Endothelial cell of umbilical vein (primary cell): ENCODE results near the gene ABR.

ENCODE experiments used
- CTCF ChIP-seq, 2 donors: IDR thresholded peaks; 1 replicate in 1 of 2; 2 replicates in 1 of 2; pipeline ENCODE4 v1.5.1; 2011; ENCODE audit warnings: low read length in 2 of 2, mild to moderate bottlenecking in 2 of 2, moderate library complexity in 2 of 2, control low read depth in 1 of 2, inconsistent platforms in 1 of 2, low read depth in 1 of 2; ENCODE audit not compliant: insufficient read depth in 1 of 2; ENCODE audit errors: extremely low read depth in 1 of 2
- EZH2 ChIP-seq: IDR thresholded peaks from 2 replicates; pipeline ENCODE4 v1.6.1; 2012; ENCODE audit warnings: borderline replicate concordance, low read depth, mild to moderate bottlenecking, moderate library complexity, low read length, inconsistent platforms; ENCODE audit not compliant: severe bottlenecking
- FOS ChIP-seq: IDR thresholded peaks from 2 replicates; pipeline ENCODE4 v1.6.1; 2011; ENCODE audit warnings: mild to moderate bottlenecking, low read length, moderate library complexity, borderline replicate concordance; ENCODE audit not compliant: insufficient read depth
- JUN ChIP-seq: IDR thresholded peaks from 2 replicates; pipeline ENCODE4 v1.6.1; 2011; ENCODE audit warnings: borderline replicate concordance, low read depth; ENCODE audit not compliant: insufficient read length, insufficient read depth
- MAX ChIP-seq: IDR thresholded peaks from 2 replicates; pipeline ENCODE4 v1.6.1; 2011; ENCODE audit not compliant: insufficient read depth, insufficient read length
- MYC ChIP-seq: IDR thresholded peaks from one replicate; pipeline ENCODE4 v1.6.1; 2011; ENCODE audit warnings: mild to moderate bottlenecking, low read depth, low read length
- POLR2A ChIP-seq: IDR thresholded peaks from 2 replicates; pipeline ENCODE4 v1.6.1; 2012; ENCODE audit warnings: low read depth, mild to moderate bottlenecking, control low read depth, low read length
- POLR2AphosphoS5 ChIP-seq: IDR thresholded peaks from 2 replicates; pipeline ENCODE4 v1.6.1; 2012; ENCODE audit warnings: low read depth, mild to moderate bottlenecking, control low read depth, low read length, moderate library complexity; ENCODE audit not compliant: insufficient read depth

GRCh38 chr17:1013729-1014090 lies 166.1 kb downstream of the ABR start:
- TF ChIP-seq CTCF (IDR thresholded peaks at IDR 0.05; ENCODE audit: extremely low read depth in 1 of 2, insufficient read depth in 1 of 2, low read depth in 1 of 2, low read length in 2 of 2) (no peak), FOS (no peak), JUN (no peak), POLR2A (no peak), EZH2 (no peak), MAX (no peak), POLR2AphosphoS5 (no peak), MYC (no peak)
